Hepatocyte (in vitro differentiated cells): ENCODE data around the gene TRMT2A.

Source experiments
- EZH2 ChIP-seq: fragments of 200-600 bp; sonication (generic); IDR thresholded peaks from 2 replicates; pipeline ENCODE4 v1.6.1; 2016; ENCODE audit warnings: antibody characterized with exemption, mild to moderate bottlenecking, borderline replicate concordance
- TF ChIP-seq, protein P1 (sequence below): fragments of 200-600 bp; sonication (generic); IDR thresholded peaks from 2 replicates; pipeline ENCODE4 v1.5.1; 2016; ENCODE audit warnings: antibody characterized with exemption, mild to moderate bottlenecking; ENCODE audit not compliant: poor library complexity

DNA sequence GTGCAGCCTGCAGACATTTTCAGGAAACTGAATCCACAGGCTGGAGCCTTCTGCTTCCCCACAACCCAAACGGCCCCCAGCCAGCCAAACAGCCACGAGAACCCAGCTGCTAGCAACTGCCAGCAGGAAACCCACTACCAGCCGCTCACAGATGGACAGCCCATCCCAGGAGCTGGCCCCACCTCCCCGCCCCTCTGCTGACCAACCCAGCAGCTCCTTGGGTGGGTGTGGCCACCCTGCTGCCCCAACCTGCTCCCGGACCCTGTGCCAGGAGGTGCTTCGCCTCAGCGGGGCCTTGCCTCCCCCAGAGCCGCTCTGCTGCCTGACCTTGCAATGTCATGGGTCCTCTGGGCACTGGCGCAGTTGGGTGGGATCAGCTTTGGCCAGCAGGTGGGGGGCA lies 42.0 kb upstream of the TRMT2A start:
- TF ChIP-seq EZH2: no peak
- TF ChIP-seq, protein P1, sequence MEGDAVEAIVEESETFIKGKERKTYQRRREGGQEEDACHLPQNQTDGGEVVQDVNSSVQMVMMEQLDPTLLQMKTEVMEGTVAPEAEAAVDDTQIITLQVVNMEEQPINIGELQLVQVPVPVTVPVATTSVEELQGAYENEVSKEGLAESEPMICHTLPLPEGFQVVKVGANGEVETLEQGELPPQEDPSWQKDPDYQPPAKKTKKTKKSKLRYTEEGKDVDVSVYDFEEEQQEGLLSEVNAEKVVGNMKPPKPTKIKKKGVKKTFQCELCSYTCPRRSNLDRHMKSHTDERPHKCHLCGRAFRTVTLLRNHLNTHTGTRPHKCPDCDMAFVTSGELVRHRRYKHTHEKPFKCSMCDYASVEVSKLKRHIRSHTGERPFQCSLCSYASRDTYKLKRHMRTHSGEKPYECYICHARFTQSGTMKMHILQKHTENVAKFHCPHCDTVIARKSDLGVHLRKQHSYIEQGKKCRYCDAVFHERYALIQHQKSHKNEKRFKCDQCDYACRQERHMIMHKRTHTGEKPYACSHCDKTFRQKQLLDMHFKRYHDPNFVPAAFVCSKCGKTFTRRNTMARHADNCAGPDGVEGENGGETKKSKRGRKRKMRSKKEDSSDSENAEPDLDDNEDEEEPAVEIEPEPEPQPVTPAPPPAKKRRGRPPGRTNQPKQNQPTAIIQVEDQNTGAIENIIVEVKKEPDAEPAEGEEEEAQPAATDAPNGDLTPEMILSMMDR: no peak
